COR-L47 (cell line): ENCODE measurements around the gene LITAFD.
"Not testable (repeated sequence)": the region's sequence is repeated elsewhere in the genome, so short reads cannot be mapped to it uniquely, and the experiment has no call there.

ENCODE experiments used
- DNase-seq: peaks from one replicate; lab custom pipeline; 2025; lab: John Stamatoyannopoulos, UW

The LITAFD gene

GRCh38 chr16:8872967-8873865, 8.9 kb upstream of the LITAFD start:
- DNase-seq, result no peak

DNA sequence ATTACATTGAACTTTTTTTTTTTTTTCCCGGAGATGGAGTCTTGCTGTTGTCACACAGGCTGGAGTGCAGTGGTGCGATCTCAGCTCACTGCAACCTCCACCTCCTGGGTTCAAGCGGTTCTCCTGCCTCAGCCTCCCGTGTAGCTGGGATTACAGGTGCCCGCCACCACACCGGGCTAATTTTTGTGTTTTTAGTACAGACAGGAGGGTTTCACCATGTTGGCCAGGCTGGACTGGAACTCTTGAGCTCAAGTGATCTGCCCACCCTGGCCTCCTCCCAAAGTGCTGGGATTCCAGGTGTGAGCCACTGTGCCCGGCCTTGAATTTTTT, 8.3 kb upstream of the LITAFD start:
- DNase-seq, result not testable (repeated sequence)

GRCh38 chr16:8874388-8874787, 7.8 kb upstream of the LITAFD start:
- no peak for DNase-seq

GRCh38 chr16:8875317-8875716, 6.8 kb upstream of the LITAFD start:
- DNase-seq, result not testable (repeated sequence)

DNA sequence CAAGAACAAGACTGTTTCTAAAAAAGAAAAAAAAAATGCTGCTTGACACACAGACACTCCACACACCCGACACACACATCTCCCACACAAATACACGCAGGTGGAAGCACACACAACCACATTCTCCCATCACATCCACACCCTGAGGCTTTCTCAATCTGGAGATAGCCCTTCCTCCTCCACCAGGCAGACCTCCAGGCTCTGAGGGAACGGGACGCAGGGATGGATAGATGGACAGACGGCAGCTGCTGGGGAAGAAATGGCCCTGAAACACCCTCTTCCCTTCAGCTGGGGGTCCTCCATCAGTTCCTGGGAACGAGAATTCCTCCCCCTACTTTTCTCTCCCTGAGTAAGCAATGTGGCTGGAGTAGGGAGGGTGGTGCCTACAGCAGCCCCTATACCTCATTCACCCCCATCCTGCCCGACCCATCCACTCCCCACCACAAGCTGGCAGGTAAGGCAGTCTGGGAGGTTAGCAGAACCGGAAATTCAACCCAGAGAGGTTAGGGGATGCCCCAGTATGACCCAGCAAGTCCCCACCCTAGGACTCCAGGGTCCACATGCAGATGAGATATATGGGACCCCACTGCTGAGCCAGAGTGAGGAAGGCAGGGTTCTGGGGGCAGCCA, 4.1 kb upstream of the LITAFD start:
- no peak for DNase-seq

DNA sequence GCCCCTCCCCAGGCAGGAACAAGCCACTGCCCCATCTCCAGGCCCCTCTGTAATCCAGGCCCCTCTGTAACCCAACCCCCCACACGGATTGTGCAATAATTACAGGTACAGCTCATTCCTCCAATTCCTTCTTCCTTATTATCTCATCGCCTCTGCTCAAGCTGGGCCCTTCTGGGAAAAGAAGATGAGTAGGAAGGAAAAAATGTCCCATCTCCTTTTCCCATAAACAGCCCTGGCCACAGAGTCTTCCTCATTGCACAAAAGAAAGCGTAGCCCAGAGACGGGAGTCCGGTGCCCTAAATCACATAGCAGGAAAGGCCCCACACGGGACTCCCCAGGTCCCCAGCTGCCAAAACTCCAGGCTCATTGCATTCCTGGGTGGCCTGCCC, 3.6 kb upstream of the LITAFD start:
- no peak for DNase-seq

GRCh38 chr16:8880839-8881510, 1.2 kb upstream of the LITAFD start:
- no peak for DNase-seq

- DNase-seq, result no peak
Observed at GRCh38 chr16:8882725-8883377, 700 bp downstream of the LITAFD start.

GRCh38 chr16:8885674-8886592, 3.8 kb downstream of the LITAFD start:
- no peak for DNase-seq

- no peak for DNase-seq
Observed at GRCh38 chr16:8886593-8887430, 4.7 kb downstream of the LITAFD start.

GRCh38 chr16:8887431-8887765, 5.2 kb downstream of the LITAFD start:
- DNase-seq, result no peak

- no peak for DNase-seq
Observed at GRCh38 chr16:8887952-8888560, 5.9 kb downstream of the LITAFD start.

DNA sequence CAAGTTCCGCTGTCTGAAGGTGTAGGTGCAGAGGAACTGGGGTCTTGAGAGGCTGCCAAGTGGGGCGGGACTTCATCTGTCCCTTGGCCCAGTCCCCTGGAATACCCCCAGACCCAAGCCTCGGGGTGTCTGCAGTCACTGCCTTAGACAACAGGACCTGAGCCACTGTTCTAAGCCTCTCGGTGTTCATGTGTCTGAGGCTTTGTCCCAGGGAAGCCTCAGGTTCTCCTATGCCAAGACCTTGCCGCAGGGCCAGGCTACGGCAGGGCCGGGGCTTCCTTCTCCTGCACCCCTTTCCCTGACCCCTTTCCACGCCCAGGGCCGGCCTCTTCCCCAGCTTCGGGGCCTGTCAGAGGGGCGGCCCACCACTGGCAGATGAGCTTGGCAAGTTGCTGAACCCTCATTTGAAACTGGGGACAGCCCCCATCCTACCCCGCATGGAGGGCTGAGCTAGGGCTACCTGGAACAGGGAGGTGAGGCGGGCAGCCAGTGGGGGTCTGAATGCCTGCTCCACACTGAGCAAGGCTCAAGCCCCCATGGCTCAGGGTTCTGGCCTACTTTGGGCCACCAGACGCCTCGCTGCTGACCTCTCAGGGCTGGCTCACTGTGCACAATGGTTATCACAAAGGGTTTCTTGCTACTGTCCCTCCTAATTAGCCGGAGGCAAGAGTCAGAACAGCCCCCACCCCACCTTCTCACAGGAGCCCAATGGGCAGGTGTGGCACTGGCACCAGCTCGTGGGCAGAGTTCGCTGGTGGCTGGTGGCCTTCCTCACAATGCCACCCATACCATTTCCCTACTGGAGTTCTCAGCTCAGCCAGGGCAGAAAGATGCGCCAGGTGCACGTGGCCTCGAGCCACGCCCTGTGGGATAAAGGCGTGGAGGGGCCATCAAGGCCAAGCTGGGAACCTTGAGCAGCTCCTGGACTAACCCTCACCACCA, 7.1 kb downstream of the LITAFD start:
- DNase-seq, result no peak

DNA sequence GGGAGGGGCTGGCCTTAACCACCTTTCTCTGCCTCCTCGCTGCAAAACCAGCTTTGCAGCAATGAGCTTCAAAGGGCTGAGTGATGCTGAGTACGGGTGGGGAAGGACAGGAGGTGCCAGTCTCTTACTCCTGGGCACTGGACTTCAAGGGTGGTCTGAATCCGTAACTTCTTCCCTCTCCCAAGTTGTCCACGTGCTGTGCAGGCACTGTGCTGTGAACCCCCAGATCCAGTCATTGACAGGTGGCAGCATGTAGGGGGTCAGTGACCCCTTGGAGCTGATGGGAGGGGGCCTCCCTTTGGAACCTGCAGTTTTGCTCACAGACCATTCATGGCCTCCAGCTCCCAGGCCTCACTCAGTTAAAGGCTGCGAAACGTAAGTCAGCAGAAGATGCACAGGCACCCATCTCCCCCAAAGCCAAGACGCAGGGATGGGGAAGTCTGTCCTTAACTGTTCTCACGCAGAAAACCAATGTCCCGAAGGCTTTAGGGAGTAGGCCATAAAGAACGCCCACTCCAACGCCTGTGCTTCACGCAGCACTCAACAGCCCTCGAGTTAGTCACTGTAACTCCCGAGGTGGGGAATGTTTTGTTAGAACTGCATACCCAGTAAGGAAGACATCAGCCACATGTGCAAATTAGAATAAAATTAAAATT, 7.9 kb downstream of the LITAFD start:
- DNase-seq, result no peak

DNA sequence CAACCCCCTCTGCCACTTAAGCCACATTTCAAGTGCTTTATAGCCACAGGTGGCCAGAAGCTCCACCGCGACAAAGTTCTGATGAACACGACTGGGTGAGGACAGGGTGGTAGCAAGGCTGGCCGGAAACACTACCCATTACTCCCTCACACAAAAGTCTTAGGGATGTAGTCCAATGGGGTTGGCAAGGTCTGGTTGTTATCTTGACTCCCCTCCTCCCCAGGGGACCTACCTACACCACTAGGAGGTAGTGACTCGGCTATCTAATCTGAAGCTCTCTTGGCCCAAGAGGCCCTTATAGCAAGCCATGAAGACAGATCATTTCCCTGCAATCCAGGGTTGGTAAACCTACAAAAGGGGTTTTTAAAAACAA, 8.4 kb downstream of the LITAFD start:
- DNase-seq, result no peak

GRCh38 chr16:8892101-8892575, 10.0 kb downstream of the LITAFD start:
- no peak for DNase-seq

- no peak for DNase-seq
Observed at GRCh38 chr16:8893426-8893825, 11.3 kb downstream of the LITAFD start.

GRCh38 chr16:8893976-8894690, 12.0 kb downstream of the LITAFD start:
- no peak for DNase-seq
